Measurements from ENCODE around the gene GLP1R.

GLP1R gene
- total RNA-seq = 0 to 0.16 (median 0.11) reads per million in 3 experiments

GRCh38 chr6:39048481-39049399, at the start of gene GLP1R:
GLP1R (plus strand) TSS chr6:39048781; CDS start chr6:39048841, 60 bp downstream.
- no peak for DNase-seq

- DNase-seq = no peak
Observed at GRCh38 chr6:39003072-39003471, 45.5 kb upstream of the GLP1R start.

DNA sequence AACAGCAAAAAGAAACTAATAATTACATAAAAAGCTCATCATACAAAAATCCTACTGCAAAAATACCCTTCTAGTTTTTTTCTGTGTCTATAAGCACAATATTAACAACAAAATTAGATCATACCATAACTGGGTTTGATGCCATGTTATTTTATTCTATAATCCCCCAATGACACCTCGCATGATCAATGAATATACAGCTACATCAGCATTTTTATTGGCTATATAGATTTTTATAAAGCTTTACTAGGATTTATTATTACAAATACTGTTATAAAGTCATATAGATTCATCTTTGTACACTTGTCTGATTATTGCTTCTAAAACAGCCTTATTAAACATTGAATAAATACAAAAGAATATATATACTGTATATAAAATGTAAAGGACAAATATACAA, 45.1 kb upstream of the GLP1R start:
- no peak for DNase-seq

DNA sequence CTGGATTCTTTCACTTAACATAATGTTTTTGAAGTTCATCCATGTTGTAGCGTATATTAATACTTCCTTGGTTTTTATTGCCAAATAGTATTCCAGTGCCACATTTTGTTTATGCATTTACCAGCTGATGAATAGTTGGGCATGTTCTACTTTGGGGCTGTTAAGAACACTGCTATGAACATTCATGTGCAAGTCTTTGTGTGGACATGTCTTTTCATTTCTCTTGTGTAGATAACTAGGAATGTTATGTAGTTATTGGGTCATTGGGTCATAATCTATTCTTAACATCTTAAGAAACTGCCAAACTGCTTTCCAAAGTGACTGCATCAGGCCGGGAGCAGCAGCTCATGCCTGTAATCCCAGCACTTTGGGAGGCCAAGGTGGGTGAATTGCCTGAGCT, 43.8 kb upstream of the GLP1R start:
- no peak for DNase-seq

DNA sequence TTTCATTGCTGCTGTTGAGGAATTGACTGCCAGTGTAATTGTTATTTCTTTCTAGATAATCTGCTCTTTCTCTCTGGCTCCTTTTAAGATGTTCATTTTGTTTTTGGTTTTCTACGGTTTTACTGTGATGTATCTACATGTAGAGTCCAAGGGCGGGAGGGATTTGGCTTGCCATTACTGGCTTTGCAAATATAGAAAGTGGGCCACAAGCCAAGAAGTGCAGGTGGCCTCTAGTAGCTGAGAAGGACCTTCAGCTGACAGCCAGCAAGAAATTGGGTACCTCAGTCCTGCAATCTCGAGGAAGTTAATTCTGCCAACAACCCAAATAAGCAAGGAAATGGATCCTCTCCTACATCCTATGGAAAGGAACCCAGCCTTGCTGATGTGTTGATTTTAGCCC, 42.8 kb upstream of the GLP1R start:
- DNase-seq = no peak

- no peak for DNase-seq
Observed at GRCh38 chr6:39007575-39007974, 41.0 kb upstream of the GLP1R start.

DNA sequence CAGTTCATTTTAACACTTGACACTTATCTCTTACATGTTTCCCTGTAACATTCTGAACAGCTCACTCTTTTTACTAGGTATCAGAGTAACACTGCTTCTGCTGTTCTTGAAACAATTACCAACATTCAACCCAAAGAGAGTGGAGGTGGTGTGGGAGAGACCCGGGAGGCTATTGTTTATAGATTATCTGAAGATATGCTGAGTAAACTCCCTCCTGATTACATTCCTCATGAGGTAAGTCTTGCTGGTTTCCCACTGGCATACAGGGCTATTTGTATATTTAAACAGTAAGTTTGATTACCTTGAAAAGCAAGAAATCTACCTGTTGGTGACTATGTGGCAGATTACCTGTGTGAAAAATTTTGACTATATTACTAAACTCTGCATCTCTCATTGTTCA, 39.8 kb upstream of the GLP1R start:
- no peak for DNase-seq

DNA sequence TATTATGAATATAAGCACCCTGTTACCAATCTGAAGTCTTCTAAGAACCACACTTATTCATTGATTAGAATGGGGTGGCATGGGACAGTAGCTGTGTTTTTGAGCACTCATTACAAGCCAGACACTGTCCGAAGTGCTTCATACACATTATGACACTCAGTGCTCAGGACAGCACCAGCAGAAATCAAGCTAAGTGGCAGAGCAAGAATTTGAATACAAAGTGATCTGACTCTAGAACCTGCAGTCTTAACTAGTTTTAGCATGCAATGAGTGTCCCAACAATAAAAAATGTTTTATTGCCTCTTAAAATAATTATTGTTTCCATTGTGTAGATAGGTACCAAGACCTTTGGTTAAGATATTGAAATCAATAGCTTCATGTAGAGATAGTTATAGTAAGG, 39.1 kb upstream of the GLP1R start:
- no peak for DNase-seq

DNA sequence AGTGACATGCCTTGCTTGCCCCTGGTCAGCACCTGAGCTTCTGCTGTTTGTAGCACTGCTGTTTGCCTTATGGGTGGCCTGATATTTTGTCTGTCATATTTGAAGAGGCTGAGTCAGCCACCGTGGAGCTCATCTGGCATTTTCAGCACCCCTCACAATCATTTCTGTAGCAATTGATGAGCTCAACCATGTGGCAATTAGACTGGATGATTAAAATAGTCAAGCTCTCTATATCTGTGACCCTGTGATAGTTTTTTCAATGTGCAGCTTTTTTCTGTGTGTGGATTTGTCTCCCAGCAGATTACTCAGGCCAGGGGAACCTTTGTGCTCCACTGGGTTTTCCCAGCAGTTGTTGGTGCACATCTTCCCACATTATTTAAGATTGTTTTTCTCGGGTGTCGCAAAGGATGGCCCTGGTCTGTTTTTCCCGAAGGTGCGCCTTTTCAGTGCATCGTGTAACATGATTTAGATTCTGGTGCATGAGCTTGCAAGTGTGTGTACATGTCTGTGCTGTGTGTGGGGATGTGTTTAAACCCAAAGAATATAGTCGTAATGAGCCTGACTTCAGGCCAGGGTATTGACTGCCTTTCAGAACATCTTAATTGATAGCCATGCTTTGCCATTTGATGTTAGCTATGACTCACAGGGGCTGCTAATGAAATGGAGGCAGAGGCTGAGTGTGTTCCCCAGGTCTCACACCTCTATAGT, 31.6 kb upstream of the GLP1R start:
- DNase-seq = no peak

- DNase-seq = no peak
Observed at GRCh38 chr6:39017547-39017880, 31.1 kb upstream of the GLP1R start.

DNA sequence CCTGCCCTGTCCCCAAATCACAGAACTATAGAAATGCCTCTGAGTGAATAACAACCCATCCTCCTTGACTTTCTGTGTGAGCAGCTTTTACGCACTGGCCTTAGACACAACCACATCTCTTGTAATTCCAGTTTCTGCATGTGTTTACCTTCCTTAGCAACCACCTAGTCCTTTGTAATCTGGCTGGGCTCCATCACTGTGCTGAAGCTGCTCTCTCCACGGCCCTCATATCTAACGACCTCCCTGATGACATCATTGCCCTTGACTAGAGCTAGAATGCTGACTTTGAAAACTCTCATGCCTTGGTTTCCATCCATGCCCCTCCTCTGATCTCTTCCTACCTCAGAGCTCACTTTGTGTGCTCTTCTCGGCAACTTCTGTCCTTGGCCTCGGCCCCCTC, 30.5 kb upstream of the GLP1R start:
- DNase-seq = no peak

GRCh38 chr6:39020136-39020535, 28.4 kb upstream of the GLP1R start:
- DNase-seq = no peak

DNA sequence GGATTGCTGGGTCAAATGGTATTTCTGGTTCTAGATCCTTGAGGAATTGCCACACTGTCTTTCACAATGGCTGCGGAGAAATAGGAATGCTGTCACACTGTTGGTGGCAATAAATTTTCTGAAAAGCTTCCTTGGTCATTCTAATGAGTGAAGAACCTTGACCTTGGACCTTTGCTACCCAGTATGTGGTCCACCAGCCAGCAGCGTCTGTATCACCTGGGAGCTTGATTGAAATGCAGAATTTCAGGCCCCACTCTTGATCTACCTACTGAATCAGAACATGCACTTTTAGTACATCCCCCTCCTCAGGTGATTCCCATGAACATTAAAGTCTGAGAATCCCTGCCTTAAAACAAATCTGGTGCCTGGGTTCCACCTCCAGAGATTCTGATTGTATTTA, 27.5 kb upstream of the GLP1R start:
- no peak for DNase-seq

- no peak for DNase-seq
Observed at GRCh38 chr6:39021779-39022178, 26.8 kb upstream of the GLP1R start.

DNA sequence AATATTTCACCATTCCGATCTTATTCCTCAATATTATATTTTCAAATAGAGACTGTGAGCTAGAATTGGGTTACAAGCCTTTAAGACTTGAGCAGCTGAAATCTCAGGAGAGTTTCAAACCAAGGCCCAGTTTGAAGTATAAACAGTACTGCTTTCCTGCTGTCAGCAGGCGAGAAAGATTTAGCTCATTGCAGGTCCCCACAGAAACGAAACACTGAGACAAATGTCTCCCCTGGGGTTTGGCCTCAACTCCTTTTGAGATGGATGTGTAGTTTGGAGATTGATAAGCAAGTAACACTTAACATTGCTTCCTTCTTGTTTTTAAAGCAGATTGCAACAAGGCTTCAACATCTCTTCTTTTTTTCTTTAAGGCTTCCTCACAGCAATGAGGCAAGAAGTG, 22.4 kb upstream of the GLP1R start:
- no peak for DNase-seq

DNA sequence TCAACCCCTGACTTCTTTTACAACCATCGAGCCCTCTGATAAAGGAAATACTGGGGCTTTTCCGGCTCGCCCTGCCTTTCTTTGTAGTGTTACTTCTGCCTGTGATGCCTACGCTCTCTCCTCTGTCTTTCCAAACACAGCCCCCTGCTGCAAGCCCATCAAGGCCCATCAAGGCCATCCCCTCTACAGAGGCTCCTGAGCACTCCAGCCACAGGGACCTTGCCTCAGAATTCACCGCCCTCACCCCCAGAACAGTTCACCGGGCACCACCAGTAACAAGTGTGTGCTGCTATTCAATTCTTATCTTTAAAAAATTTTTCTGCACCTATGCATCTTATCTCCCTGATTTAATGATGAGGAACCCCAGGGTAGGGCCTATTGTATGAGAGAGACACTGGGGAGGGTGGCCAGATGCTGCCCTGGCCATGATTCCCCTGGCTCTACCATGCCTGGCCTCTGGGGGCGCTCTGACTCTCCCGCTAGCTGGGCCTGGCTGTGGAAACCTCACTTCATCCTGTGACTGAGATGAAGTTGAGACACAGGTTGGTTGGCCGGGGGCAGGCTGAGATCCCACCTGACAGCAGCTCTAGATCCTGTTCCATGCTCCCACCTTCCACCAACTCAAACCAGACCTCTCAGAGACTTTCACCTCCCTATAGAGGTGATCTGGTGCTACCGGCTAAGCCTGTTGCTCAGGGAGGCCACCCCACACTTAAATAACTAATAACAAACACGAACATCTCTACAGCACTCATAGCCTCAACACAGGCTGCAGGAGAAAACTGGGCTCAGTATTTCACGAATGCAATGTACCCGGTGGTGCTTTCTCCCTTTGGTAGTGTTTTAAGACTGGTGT, 19.2 kb upstream of the GLP1R start:
- DNase-seq = no peak

DNA sequence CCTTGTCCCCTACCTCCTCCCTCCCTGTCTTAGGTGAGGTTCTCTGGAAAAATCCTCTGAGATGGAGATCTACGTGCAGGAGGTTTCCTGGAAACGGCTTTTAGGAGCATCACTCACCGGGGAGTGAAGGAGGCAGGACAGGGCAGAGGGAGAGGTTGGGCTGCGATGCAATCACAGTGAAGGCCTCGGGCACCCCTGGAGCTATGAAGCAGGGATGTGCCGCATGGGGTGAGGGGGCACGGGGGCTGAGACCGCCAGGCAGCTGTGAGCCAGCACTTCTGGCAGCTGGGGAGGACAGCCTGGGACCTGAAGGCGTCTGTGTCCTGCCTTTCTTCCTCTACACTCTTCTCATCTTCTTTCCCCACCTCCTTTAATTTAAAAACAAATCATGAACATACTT, 12.9 kb upstream of the GLP1R start:
- DNase-seq = no peak

DNA sequence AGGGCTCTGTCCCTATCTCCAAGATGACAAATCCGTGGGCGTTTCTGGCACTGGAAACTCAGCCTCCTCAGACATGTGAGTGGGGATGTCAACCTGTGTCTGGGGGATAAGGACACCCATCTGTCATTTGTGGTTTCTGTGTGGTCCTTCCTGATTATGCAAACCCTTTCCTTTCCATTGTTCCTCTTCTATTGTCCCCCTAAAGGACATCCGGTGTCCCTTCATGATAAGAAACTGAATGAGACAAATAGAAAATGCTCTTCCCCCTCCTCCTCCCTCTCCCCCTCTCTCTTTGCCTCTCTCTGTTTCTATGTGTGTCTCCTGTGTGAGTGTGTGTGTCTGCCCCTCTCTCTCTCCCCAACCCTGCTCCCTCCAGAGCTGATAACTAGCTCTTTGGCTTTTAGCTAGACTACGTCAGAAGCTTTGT, 11.5 kb upstream of the GLP1R start:
- no peak for DNase-seq

DNA sequence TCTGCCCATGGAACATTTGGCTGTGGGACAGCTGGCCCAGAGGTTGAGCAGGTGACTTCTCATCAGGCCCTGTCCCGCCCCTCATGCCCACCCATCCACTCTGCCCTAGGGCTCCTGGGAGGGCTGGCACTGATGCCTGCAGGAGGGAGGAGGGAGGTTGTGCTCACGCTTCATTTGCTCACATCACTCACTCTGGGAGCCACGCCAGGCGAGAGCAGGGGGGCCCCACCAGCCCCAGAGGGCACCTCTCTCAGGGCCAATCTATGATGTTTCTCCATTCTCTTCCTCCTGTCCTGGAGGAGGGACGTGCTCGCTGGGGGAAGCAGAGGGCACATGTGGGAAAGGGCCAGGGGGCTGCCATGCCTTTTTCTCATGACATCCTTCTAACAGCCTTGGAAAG, 10.9 kb upstream of the GLP1R start:
- DNase-seq = no peak

DNA sequence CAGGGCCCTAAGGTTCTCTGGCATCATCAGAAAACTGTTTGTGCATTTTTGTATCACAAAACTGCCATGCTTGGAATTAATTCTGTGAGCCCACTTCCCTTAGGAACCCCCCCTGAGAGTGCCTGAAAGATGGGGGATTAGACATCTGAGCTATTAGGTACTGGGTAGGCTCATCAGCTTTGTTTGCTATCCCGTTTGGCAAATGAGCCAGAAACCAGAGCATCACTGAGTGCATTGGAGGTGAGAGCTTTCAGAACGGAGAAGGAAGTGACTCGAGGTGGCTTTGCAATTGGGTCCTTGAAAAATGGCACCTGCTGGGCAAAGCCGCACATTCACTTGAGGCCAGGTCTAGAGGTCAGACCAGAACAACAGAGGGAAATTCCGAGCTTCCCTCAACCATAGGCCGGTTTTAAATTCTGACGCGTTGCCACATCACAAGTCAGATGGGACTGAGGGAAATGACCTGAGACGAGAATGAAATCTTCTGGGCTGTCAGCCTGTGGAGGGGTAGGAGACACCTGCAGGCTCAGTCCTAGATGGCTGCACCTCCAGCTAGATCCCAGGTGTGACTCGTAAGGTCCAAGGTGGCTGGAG, 8.4 kb upstream of the GLP1R start:
- DNase-seq = no peak

DNA sequence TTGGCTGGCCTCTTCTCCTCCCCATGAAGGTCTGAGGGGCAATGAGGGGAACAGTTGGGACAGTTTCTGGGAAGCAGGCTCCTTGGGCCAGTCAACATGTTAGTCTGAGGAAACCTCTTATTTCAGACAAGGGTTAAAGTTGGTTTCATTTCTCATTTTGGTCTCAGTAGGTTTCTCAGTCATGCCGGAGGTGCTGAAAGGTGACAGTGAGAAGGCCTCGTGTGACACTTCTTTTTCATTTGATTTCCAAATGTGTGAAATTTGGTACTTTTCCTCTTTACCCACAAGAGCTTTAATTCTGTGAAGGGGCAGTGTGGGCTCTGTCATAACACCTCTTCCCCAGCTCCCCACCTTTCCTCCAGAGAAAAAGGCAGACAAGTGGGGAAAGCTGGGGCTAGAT, 7.5 kb upstream of the GLP1R start:
- no peak for DNase-seq

GRCh38 chr6:39043776-39044175, 4.8 kb upstream of the GLP1R start:
- DNase-seq = no peak

GRCh38 chr6:39044181-39044580, 4.4 kb upstream of the GLP1R start:
- no peak for DNase-seq

Measured in central memory CD4-positive, alpha-beta T cell (primary cell).